NCI-H2227 (cell line): Measurements from ENCODE around the gene FYCO1.

Experiments
- DNase-seq: peaks from one replicate; lab custom pipeline; 2025; ENCODE audit not compliant: unreplicated experiment; lab: John Stamatoyannopoulos, UW

The FYCO1 gene

DNA sequence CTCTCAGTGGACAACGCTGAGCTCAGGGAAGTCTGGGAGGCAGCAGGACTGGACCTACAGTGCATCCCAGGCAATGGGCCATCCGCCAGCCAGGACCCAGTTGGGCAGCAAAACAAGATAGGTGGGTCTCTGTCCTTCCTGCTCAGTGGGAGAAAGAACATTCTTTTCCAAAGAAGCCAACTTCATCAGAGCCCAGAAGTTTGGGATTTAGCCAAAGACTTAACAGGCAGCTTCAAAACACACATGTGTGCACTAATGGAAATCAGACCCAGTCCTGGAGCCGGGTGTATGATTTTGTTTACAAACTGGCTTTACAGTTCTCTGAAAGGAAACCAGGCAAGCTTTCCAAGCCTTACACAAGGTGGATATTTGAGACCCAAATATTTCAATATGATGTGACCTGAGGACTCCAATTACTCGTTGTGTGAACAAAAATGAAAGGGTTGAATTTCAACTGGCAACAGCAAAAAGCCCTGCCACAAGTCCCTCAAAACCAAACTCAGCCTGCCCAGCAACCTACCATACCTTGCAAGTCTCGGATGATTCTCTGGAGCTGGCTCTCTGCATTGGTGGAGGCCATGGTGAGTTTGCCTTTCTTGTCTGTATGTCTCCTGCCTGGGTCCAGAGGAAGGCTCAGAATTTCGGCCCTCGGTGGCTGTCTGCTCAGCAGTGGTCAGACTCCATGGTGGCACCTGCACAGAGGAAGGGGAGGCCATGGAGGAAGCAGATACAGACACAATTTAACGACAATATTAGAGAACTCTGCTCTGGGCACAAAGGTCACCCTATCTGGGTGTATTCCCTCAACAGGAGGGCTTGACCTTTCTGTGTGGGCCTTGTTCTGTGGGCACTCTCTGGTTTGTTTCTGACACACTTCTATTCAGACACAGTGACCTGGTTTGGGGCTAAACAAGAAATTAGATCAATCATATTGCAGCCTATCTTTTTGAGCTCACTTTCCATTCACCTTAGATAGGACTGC, 11.0 kb downstream of the FYCO1 start:
- DNase-seq = no peak

DNA sequence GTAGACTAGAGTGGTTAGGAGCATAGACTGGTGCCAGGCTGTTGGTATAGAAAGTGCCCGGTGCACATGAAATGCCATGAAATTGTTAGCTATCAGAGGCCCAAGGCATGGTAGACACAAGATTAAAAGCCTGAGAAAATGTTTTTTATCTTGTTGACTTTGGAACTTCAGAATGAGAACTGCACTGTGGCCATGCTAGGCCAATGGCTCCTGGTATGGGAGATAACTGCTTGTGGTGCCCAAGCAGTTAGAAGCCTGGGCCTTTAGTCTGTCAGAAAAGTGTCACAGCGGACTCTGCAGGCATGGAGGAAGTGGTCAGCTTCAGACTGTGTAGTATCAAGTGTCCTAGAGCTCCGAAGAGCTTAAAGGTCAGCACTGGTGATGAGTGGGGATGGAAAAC, 11.9 kb downstream of the FYCO1 start:
- no peak for DNase-seq

DNA sequence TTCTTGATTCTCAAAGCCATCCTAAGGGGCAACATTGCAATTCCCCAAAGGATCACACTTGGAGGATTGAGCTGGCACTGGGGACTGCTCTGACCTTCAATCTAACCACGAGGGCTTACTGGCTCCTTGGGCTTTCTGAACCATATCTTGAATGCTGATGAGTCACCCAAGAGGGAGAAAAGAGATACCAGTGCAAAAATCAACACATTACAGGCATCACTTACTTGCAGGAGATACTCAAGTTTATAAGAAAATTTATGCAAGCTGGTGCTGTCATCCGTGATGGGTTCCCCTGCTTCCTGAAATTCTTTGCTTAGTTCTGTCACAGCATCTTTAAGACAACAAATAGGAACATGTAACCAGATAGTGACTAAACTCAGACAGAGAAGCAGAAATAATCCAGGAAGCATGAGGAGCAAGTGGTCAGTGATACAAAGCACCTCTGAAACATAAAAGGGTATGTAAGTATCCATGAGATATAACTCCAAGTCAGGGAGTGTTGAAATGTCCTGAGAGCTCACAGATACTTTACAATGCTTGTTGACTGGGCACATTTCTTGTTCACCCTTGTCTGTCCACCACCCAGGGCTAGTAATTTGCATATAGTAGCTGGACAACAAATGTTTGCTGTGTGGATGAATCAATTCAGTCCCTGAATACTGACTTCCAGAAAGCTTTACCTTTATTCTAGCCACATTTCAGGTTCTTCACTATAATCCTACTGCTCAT, 14.1 kb downstream of the FYCO1 start:
- DNase-seq = no peak

DNA sequence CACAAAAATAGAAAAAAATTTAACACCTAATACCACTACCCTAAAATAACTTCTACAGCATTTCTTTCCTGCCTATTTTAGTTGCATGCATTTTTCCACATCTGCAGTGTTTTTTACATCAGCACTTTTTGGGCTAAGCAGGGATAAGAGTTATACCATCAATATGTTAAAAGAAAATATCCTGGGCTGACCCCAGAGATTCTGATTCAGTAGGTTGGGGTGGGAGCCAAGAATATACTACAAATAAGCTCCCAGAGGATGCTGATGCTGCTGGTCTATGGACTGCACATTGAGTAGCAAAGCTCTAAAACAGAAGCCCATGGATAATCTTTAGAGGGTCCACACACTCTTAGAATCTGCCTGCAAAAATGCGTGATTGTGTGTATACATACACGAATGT, 14.8 kb downstream of the FYCO1 start:
- no peak for DNase-seq

DNA sequence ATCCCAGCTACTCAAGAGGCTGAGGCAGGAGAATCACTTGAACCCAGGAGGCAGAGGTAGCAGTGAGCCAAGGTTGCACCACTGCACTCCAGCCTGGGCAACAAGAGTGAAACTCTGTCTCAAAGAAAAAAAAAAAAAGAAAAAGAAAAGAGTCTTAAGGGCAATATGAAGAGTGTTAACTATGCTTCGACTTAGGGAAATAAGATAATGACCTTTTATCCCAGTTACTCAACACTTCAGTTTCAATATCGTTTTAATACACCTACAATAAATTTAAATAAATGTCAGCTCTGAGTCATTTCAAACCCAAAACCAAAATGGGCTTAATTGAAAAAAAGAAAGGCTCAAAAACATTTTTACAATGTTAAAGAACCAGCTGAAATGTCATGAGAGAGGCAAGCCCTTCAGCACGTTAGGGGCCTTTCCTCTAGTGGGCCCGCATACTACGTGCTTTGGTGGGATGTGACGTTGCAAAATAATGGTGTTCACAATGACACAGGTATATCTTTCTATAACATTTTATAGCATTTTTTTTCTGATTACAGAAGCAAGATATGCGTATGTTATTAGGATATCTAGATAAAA, 15.3 kb downstream of the FYCO1 start:
- DNase-seq = no peak

DNA sequence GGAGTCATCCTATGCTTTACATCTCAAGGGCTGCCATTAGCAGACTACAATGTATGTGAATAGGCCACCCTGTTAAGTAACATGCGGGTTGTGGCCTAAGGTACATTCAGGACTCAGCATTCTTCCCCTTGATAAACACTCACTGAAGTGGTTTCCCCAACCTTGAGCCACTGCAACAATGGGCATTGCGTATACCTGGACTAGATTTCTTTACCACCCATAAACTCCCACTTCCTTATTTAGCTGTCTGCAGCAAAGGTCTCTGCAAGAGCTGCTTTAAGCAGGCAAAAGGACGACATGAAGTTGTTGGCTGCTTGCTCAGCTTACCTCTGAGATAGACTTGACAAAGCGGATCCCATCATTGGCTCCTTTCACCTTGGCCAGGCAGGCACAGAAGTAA, 16.2 kb downstream of the FYCO1 start:
- no peak for DNase-seq

DNA sequence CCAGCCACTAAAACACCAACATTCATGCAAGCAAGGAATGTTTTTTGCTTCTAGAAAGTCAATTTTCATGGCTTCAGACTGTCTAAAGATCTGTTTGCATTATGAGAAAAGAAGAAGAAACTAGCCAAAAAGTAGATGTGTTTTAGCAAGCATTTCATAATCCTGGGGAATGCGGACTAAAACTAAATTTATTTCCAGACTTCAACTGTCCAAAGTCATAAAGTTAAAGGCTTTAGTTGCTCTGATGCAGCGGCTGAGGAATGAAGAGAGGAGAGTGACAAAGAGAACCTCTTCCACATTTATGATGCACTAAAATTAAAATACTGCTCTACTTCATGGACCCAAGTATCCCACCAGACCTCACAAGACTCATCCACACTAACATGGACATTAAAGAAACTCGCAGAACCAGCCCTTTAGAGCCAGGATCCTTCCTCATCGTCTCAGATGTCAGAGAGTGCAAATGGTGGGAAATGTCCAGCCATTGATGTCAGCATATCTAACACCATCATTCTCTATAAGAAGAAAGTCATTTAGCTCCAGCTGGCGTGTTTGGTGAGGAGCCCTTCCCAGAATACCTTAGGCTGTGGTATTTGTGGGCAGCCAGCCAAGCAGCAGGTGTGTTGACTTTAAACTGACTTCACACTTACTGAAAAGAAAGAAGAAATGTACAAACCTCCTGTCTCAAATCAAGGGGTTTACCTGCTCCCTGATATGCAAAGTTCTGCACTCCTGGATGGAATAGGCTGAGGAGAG, 17.4 kb downstream of the FYCO1 start:
- no peak for DNase-seq

DNA sequence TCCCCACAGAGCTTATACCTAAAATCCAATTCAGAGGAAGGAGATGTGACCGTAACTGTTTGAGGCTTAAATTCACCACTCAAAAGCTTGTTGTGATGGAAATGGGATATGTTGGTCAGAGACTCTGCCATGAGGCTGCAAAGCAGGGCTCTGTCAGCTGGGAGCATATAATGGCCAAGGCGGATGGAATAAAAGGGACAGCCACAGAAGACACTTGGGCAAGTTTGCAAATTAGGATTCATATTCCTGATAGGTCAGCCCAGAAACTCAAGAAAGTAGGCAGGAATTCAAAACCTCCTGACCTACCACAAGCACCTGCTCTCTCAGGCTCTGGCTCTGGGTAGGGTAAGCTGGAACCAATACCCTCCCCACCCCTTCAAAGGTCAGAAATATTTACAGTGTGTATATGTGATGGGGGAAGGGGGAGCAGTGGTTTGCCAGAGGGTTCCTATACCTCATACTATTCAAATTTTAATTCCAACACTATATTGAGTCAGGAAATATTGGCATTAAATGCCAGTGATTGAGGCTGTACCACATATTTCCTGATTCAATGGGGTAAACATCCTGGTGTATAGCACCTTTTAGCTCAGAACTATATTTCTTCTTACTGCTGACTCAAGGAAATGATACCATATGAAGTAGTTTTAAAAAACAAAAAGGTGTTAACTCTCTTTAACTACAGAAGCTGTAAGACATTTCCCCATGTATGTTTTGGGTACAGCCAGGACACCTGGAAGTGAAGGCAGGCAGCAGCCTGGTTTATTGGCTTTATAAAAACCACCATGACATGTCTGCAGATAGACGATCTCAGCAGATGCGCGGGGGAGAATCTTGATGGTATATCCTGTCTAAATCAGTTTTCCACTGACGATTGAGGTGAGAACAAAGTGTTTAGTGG, 19.2 kb downstream of the FYCO1 start:
- DNase-seq = no peak

DNA sequence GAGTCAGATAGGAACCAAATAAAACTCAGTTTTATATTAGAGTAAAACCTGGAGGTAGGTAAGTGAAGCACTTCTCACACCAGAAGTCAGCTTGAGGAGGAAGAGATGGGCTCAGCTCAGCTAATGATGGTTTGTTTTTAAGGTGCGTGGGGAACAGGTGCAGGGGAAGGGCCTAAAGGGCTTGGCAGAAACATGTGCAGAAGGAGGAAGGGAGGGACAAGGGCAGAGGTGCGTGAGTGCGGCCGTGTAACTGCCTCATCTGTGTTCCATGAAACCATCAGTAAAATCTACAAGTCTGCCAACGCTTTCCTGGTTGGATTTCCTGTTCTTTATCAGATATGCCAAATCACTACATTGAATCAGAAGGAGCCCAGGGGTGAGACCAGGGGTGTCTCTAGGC, 19.9 kb downstream of the FYCO1 start:
- DNase-seq = no peak

DNA sequence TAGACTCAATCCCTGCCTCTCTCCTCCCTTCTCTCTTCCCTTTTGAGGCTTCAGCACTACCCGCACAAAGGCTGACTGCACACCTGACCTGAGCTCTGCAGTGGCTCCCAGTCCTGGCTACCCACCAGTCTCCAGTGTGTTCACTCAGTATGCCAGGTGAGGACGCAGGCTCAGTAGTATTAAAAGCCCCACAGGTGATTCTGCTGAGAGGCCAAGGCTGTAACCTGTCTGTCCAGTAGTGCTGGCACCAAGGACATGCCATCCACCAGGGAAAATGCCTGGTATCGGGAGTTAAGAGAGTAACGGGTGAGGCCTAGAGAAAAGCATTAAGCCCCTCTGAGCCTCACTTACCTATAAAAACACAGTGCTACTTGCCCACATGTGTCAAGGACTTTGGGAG, 20.9 kb downstream of the FYCO1 start:
- DNase-seq = no peak

DNA sequence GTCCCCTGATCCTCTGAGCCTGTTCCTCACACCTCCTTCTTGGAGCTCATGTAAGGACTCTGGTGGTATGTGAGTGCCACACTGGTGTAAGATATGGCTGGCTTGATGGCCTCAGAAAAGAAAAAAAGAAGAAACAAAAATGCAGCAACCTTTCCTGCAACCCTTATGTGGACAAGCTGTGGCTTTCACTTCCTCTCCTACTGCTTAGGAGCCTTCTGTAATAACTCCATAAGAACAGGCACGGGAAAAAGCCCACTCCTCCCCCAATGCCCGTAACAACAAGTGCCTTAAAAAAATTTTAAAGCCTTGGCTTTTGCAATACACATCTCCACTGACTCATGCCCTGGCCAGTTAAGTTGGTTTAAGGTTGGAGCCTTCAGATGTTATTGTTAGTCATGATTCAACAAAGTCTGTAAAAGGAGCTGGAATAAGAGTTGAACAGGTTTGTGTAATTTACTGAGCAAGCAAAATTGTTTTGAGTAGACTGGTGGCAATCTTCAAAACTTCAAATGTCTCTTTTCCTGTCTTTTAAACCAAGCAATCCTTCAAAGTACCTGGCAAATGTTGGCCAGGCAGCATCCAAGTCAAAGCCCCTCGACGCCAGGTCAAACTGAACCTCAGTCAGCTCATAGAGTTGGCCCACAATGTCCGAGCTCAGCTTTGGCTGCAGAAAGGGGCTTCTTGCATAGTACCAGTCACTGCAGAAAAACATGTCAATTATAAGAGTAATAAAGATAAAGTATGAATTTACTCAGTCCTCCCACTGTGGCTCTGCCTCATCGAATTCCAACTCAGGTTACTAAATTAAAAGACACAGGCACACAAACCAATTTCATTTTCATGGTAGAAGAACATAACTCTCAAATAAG, 22.9 kb downstream of the FYCO1 start:
- DNase-seq = no peak

DNA sequence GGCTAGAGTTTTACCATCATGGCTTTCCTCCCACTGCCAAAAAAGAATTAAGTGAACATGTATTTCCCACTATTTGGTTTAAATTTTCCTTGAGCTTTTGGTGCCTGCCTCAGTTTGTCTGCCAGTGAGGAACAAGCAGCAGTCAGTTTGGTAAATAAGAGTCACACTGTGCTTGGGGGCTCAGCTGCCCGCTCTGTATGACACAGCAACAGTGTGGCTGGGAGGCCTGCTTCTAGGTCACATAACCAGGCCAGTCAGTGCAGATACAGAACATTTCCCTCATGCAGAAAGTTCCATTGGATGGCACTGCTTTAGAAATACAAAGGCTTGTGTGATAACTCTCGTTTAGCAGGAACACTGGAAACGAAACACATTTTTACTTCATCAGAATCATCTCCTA, 25.7 kb downstream of the FYCO1 start:
- DNase-seq = no peak

DNA sequence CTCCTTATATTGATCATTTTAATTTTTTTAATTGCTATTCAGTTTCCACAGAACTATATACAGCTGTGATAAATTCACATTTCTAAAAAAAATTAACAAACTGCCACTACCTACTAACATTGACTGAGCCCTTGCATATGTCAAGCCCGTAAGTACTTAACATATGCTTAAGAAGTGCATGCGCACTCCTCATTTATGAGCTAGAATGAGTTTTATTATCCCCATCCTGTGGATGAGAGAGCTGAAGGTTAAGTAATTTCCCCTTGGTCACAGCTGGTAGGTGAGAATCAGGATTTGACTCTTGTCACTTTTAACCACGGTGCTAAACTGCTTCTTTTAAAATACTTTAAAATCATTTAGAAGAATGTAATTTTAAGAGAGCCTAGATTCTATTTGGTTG, 26.5 kb downstream of the FYCO1 start:
- DNase-seq = no peak

DNA sequence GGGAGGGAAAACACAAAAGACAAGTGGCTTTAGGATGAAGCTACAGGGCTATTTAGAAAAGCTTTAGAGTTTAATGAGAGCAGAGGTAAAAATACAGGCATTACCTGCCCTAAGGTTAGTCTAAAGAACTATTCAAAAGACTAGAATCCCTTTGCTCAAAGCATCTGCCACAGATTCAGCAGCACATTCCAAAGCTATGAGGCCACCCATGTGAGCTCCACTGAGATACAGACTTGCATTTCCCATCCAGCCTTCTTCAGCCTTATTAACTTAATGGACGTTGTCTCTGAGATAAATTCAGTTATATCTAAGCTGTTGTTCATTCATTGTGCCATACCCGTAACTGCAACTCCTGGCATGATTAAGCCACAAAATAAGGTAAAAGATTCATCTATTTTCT, 26.9 kb downstream of the FYCO1 start:
- no peak for DNase-seq

DNA sequence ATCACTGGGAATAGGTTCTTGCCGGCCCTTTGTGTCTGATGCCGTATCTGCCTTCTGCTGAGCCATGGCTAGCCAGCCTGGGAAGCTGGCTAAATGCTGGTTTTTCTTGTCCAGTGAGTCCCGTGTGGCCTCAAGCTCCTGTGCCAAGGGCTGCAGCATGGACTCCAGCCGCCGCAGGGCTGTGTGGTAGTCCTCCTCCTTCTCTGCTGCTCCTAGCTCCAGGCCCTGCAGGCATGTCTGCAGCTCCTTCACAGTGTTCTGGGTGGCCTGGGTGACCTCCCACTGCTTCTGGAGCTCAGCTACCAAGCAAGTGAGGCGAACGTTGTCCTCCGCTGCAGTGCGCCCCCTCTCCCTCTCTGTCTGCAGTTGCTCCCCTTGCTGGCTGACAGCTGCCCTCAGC, 27.5 kb downstream of the FYCO1 start:
- no peak for DNase-seq

DNA sequence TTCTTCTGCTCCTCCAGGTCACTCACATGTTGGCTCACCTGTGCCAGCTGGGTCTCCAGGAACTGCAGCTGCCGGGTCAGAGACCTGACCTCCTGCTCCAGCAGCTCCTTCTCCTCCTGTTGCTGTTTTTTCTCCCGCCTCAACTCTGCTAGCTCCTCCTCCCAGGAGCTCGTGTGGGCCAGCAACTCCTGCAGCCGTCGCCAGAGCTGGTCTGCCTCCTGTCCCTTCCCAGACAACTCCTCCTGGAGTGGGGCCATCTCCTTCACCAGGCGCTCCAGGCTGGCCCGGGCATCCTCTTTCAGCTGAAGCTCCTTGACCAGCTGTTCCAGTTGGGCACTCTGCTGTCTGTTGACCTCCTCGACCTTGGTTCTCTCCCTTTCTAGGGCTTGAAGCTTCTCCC, 27.9 kb downstream of the FYCO1 start:
- no peak for DNase-seq

DNA sequence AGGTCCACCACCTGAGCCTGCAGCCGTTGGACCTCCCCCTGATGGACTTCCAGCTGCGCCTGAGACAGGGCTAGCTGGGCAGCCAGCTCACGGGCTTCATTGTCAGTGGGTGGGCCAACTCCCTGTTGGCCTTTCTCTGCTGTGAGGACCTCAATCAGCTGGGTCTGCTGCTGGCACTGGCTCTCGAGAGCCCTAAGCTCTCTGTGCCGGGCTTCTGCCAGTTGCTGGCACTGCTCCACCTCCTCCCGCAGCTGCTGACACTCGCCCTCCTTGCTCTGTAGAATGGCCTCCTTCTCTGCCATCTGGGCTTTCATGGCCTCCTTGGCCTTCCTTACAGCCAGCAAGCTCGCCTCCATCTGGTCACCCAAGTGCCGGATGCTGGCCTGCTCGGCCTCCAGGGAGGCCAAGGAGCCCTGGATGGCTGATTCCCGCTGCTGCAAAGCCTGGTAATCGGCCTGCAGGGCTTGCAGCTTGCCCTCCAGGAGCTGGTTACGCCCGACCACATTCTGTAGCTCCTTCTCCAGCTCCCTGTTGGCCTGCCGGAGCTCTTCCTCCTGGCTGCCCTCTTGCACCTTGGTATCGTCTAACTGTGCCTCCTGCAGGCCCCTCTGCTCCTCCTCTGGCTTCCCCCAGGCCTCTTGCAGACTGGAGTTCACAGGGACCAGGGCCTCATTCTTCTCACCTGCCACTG, 28.5 kb downstream of the FYCO1 start:
- DNase-seq = no peak

DNA sequence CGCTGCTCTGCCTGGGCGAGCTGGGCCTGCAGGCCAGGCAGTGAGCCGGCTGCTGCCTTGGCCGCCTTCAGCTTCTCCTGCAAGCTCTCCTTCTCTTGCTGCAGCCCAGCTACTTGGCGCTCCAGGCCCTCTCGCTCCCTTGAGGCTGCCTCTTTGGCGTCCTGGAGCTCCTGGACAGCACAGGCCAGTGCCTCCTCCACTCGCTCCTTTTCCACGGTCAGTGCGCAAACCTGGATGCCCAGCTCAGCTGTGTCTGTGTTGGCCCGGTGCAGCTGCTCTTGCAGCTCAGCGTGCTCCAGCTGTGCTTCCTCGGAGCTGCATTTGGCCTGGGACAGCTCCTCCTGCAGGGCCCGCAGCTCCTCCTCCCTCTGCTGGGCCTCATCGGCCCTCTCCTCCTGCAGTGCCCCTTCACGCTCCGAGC, 29.2 kb downstream of the FYCO1 start:
- no peak for DNase-seq

DNA sequence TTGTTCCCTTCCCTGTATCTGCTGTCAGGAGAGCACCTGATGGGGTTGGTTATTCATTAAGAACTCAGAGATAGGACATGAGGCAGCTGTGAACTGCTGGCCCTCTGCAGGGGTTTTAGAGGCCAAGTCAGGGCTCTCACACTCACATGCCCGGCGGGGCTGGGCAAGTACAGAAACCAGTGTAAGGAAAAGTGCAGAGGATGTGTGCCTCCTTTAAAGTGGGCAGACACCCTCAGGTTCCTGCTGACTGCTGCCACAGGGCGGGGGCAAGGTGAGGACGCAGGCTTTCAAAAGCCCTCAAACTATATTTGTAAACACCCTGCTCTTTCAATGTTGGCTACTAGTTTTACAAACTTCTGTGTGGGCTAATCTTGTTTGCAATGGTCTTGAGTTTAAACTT, 30.0 kb downstream of the FYCO1 start:
- DNase-seq = no peak
